HG03097 (cell line): ENCODE measurements around the gene SOX12.
"Not testable (repeated sequence)": the region's sequence is repeated elsewhere in the genome, so short reads cannot be mapped to it uniquely, and the experiment has no call there.

Experiments used
- ATAC-seq: cut with Tn5 transposase; IDR thresholded peaks from one replicate; pipeline ENCODE4 v1.9.1; 2021; ENCODE audit not compliant: unreplicated experiment, low FRiP score

The SOX12 gene

DNA sequence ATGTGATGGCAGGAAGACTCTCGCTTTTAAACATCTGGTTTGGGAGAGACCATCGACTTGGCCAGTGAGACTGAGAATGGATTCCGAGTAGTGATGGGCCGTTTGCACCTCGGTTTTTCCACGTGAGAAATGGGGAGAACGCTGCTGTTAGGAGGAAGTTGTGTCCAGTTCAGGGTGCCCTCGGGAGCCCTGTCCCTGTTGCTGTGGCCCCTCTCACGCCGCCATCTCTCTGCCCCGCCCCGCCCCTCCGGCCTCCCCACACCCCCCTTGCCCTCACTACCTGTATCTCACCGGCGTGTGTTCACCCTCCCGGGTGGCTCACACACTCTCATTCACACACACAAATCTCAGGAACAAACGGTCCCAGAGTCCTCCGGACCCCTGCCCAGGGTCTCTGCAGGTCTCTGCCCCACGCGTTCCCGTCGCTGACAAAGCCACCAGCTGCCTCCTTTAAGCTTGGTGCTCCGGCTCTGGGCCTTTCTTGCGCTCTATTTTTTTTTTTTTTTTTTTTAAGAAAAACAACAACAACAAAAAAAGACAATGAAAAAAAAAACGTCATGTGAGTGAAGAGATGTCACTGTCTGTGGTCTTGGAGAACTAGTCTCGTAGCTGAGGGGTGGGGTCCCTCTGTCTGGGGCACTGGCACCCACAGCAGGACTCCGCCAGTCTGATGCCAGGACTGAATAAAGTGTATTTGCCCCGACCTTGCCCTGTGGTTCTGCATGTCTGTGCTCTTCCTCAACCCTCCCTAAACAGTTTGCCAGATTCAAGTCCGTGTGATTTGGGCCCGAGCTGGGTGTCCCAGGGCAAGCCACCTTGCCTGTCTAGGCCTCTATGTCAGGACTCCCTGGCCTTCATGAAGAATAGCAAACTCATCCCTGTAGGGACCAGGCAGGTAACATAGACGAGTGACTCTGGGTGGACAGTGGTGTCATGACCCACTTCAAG, 2.9 kb downstream of the SOX12 start:
- no peak for ATAC-seq

DNA sequence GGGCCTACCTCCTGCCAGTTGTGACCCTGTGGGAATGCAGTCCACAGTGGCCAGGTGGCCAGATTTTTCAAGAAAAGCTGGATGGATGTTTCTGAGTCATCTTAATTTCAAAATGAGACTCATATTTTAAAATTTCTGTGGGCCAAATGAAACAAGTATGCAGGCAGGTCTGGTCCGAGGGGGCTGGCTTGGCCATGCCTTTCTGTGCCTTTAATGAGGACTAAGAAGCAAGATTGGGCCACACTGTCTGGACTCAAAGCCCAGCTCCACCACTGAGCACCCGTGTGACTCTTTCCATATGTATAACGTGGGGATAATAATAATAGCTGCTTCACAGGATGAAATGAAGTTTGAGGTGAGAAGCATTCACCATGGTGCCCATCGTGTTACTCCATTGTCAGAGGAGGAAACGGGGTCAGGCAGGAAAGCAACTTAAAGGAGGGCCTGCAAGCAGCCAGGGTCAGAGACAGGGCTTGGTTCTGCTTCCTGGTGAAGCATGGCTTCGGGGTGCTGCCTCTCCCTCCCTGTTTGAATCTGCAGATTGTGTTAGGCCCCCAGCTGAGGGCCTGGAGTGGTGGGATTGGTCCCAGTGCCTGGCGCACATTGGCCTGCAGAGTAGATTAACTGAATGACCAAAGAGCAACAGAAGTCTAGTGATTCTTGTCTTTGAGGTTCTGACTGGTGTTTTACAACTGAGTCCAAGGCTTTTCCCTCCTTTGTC, 3.8 kb downstream of the SOX12 start:
- no peak for ATAC-seq

DNA sequence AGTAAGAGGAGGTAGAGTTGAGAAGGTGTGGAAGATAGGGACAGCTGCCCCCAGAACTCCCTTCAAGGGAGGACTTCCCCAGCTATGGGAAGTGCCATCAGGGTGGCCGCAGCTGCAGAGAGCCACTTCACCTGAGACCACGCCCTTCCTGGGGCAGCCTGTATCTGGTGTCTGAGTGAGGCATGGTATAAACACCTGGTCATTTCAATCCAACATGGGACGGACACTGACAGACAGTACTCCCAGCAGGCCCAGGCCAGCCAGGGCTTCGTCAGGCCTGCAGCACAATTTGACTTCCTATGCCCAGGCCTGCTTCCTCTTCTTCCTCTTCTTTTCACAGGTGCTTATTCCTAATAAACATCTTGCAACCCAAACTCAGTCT, 4.5 kb downstream of the SOX12 start:
- no peak for ATAC-seq

DNA sequence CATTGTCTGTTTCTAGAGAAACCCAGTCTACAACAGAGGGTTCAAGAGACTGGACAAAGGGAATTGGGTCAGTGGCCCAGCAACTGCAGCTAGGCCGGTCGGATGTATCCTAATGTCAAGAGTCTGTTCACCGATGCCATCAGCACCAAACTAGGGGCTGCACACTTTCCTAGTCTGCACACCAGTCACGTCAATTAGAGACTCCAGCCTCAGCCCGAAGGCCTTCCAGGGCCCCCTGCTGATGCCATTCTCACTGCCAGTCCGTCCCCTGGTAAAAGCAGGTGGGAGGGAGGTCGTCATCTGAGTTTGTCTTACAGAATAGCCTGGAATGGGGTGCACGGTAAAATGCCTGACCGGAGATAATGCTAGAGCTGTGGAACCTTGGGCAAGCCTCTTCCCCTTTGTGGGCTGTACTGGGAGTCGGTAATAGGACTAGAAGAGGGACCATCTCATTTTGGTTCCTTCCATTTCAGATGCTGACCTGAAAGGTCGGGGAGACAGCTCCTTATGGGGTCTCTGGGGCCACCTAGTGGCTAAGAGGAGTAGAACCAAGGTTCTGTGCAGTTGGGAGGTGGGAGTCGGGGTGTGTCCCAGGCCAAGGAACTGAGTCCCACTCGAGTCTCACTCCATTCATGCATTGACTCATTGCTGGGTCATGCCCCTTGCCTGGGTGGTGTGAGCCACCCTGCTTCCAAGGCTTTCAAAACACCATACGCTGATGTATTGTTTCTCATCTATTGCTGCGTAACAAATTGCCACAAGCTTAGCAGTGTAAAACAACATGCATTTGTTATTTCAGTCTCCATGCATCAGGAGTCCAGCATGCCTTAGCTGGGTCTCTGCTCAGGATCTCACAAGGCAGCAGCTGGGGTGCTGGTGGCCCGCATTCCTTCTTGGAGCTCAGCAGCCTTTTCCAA, 5.1 kb downstream of the SOX12 start:
- no peak for ATAC-seq

DNA sequence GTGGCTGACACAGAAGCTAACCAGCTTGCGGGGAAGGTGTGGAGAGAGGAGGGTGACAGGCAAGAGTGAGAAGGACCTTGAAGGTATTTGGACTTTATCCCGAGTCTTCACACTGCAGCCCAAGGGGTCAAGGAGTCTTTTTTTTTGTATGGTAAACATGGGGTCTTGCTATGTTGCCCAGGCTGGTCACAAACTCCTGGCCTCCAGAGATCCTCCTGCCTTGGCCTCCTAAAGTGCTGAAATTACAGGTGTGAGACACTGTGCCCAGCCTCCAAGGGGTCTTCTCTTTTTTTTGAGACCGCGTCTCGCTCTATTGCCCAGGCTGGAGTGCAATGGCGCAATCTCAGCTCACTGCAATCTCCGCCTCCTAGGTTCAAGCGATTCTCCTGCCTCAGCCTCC, 9.2 kb downstream of the SOX12 start:
- ATAC-seq: no peak

DNA sequence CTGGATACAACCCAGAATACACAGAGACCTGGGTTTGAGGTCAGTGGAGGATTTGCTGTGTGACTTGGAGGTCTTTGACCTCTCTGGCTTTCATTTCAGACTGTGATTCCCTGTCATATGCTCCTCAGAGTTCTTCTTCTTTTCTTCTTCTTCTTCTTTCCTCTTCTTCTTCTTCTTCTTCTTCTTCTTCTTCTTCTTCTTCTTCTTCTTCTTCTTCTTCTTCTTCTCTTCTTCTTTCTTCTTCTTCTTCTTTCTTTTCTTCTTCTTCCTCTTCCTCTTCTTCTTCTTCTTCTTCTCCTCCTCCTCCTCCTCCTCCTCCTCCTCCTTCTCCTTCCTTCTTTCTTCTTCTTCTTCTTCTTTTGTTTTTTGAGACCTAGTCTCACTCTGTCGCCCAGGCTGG, 10.7 kb downstream of the SOX12 start:
- not testable (repeated sequence) for ATAC-seq

DNA sequence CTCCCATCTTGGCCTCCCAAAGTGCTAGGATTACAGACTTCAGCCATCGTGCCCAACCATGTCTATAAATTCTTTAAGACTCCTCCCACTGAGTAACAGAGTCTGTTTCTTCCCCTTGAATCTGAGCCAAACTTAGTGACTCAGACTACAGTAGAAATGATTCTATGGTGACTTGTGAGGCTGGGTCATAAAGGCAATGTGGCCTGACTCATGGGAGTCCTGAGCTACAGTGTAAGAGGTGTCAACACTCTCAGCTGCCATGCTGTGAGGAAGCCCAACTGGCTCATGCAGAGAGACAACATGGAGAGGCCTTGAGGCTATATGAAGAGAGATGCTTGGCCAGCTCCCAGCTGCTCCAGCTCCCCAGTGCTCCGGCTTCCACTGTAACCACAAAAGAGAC, 16.3 kb downstream of the SOX12 start:
- no peak for ATAC-seq

DNA sequence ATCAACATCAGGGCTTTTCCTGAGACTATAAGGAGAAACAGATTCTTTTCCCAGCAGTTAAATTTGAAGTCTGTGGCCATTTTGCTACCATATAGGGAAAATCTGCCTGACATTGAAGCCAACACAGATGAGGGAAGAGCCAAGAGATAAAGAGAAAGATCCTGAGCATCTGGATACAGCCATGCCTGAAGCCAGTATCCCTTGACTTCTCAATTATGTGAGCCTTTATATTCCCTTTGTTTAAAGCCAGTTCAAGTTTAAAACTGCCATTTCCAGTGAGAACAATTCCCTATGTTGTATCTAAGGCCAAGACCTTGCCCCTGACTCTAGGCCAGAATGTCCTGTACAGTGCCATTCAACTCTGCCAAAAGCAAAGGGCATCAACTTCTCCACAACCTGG, 17.8 kb downstream of the SOX12 start:
- no peak for ATAC-seq

DNA sequence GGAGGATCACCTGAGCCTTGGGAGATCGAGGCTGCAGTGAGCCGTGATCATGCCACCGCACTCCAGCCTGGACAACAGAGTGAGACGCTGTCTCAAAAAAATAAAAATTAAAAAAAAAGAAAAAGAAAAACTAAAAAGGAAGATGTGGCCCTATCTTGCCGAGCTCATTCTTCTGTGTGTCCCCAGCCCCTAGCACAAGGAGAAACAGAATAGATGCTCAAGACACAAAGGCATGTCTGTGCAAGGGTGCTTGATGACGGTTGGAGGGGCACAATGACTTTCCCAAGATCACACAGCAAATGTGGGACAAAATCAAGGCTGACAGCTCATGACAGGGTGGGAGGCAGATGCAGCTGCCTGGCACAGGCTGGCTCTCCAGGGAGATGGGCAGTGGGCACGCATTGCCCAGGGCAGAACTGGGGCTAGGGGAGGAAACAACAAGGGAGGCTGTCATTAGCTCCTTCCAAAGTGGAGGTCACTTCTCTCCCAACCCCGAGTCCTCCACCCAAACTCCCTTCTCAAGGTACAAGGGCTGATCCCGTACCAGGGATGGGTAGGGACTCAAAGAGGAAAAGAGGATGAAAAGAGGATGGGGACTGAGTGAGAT, 20.8 kb downstream of the SOX12 start:
- no peak for ATAC-seq

DNA sequence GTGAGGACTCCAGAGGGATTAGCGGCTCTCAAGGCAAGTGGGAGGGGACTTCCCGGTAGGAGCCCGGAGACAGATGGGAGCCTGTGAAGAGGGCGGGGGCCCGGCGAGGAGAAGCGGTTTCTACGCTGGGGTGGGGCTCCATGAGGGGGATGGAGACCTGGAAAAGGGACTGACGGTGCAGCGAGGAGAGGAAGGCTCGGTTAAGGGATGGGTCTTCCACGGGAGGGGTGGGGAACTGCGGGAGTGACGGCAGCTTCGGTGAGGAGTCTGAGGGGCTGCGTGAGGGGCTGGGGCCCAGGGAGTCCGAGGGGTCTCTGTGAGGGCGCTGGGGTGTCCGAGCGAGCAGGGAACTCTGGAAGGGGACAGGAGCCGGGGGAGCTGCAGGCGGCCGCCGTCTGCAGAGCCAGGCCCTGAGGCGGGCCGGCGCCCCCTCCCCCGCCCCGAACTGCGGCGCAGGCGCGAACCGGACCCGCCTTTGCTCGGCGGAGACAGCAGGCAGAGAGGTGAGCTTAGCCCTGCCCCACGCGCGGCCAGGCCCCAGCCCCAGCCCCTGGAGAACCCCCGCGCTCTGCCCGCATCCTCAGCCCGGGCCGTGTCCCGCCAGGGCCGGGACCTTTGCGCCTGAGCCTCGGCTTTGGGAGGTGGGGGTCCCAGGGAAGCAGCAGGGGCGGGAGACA, 21.4 kb downstream of the SOX12 start, which contains the start of gene NRSN2:
NRSN2 (plus strand) TSS at position 472 of the 677 bp plus-strand sequence. CDS start 2,533 bp downstream, outside the sequence.
- ATAC-seq: no peak

DNA sequence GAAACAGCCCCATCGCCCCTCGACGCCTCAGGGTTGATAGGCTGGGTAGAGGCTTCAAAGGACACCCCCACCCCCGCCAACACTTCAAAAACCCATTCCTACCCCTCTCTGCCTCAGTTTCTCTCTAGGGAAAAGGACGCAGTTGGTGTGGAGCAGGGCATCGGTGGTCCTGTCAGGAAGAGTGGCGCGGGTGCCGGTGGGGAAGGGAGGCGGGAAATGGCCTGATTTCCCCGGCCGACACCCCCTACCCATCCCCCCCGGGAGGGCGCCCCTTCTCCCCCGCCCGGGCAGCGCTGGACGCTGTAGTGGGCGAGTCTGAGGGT, 21.9 kb downstream of the SOX12 start:
- ATAC-seq: no peak

DNA sequence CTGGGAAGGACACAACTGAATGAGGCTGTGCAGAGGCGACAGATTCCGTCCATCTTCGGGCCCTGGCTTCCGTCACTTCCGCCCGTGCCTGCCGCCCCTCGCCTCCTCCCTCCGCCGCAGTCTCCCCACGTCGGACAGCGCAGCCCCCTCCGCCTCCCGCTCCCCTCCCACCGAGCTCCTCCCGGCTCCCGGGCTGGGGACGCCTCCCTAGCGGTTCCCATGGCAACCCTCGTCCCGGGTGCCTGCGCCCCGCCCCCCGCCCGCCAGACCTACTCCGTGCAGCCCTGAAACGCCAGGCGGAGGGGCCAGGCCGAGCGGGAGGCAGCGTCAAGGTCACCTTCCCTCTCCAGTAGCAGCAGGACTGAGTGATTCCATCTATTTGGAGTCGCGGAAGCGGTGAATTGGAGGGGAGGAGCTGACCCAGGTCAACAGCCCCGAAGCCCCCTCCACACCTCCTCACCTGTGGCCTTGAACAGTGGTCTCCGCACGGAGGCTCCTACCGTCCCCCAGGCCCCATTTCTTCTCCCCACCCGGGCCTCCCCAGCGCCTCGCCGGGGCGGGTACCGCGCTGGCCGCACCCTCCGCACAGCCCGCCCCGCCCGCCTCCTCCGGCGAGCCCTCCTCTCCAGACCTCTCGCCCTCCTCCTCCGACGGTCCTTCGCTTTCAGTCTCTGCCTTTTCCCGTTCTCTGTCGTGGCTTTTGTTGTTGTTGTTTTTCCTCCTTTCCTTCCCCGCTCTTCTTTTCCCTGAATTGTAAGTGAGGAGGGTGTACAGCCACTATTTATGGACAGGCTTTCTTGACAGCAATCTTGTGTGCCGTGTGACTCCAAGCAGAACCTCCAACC, 22.5 kb downstream of the SOX12 start:
- ATAC-seq: peak; percentile 53

DNA sequence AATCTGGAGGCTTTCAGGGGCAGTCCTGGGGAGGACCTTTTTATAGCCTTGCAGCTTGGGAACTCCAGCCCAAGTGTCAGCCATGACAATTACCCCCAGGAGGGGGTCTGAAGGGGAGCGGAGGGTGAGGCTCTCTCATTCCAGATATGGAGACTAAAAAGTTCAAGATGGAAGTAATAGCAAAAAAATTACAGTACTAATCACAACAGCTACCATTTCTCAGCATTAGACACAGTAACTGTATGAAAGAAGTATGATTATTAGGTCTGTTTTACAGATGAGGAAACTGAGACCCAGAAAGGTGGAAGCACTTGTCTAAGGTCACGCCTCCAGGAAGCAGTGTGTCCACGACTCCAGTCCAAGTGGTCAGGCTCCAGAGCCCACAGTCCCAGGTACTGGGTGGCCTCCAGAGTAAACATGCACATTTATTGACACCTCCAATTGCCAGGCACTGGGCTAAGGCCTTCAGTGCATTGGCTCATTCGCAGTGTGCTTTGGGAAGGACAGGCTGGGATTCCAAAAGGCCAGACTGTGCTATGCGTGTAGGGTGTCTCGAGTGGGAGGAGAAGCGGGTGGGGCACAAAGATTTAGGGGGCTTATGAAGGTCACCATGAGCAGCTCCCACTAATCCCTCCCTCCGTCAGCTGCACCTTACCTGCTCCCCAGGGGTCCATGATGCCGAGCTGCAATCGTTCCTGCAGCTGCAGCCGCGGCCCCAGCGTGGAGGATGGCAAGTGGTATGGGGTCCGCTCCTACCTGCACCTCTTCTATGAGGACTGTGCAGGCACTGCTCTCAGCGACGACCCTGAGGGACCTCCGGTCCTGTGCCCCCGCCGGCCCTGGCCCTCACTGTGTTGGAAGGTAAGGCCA, 23.9 kb downstream of the SOX12 start:
- ATAC-seq: no peak

DNA sequence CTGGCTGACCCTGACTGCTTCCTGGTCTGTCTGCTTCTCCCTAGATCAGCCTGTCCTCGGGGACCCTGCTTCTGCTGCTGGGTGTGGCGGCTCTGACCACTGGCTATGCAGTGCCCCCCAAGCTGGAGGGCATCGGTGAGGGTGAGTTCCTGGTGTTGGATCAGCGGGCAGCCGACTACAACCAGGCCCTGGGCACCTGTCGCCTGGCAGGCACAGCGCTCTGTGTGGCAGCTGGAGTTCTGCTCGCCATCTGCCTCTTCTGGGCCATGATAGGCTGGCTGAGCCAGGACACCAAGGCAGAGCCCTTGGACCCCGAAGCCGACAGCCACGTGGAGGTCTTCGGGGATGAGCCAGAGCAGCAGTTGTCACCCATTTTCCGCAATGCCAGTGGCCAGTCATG, 27.8 kb downstream of the SOX12 start:
- ATAC-seq: no peak

DNA sequence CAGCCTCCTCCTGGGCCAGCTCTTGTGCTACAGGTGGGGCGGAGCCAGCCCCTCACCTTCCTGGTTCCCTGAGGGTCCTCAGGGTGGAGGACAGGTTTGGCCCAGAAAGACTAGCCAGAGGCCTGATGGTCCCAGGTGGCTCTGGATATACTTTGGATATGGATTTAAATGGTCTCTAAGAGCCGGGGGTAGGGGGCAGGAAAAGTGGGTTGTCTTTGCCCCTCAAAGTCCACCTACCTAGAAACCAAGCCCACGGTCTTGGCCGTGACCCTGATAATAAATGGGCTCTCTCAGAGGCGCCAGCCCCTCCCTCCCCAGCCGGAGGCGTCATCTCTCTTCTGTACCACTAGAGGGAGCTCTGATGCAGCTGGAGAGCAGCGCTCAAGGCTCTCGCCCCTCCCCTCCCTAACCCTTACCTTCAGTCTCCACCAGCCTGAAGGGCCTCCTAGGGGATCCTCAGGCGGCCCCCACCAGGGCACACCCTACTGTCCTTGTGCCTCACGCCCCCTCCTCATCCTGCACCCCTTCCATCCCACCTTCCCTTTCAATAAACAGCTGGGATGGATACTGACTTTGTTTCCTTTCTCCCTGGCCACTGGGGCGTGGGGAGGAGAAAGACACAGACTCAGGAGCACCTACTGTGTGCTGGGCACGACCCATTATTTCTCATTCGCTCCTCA, 29.1 kb downstream of the SOX12 start:
- ATAC-seq: peak; percentile 83

DNA sequence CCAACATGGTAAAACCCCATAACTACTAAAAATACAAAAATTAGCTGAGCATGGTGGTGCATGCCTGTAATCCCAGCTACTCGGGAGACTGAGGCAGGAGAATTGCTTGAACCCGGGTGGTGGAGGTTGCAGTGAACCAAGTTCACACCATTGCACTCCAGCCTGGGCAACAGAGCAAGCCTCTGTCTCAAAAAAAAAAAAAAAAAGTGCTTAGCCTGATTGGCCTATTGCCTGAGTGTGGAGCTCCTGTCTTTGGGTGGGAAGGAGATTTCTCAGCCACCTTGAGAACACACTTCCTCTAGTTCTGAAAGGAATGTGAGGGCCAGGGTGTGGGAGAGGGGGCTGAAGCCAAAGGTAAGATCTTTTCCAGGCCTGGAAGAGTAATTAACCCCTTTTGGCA, 30.8 kb downstream of the SOX12 start:
- ATAC-seq: not testable (repeated sequence)

DNA sequence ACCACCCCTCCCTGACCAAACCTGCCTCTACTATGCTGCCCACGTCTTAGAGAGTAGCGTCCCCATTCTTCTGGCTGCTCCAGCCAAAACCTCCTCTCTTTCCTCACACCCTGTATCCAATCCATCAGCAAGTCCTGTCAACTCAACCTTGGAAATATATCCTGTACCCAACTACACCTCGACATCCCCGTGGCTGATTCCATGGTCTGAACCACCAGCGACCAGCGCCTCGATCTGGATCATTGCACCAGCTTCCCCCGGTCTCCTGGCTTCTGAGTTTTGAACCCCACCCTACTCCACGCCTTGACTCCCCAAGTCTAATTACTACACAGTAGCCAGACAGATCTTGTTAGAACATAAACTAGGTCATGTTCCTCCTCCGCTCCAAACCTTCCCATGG, 31.4 kb downstream of the SOX12 start:
- ATAC-seq: no peak
